H1 (cell line): ENCODE measurements around the gene DICER1. TPM values are rescaled to one million over a fixed set of nuclear protein-coding genes. Genes with fewer than 3 reads are reported as not detected.

Source experiments
- CTCF ChIA-PET: fragments of 300-600 bp; sonication (Branson Sonifier 250); formaldehyde crosslinking; loops from one replicate; lab custom pipeline; 2021; ENCODE audit not compliant: partially characterized antibody; lab: Charles Lee
- POLR2A ChIA-PET: fragments of 300-600 bp; sonication (Branson Sonifier 250); formaldehyde crosslinking; loops from one replicate; lab custom pipeline; 2021; ENCODE audit warnings: inconsistent platforms; ENCODE audit not compliant: partially characterized antibody; lab: Charles Lee
- DNase-seq, 2 experiments: peaks; one replicate each; pipeline versions ENCODE4 v3.0.0 to v3.0.0-alpha.2; 2010 to 2022; ENCODE audit warnings: low spot score in 2 of 2, low read depth in 1 of 2, mixed read lengths in 1 of 2
- FAIRE-seq: peaks from 2 replicates; lab custom pipeline; 2011; peaks lifted over from hg19 to GRCh38; lab: Jason Lieb, UNC
- H2AFZ ChIP-seq: 2 replicates; pipeline ENCODE4 v1.8.1; 2012; ENCODE audit warnings: low read length, inconsistent platforms
- H2AK5ac ChIP-seq: 2 replicates; pipeline ENCODE4 v1.6.1; 2013; ENCODE audit warnings: low read depth, low read length
- H2BK120ac ChIP-seq: replicated peaks from 2 replicates; pipeline ENCODE3; 2013; ENCODE audit warnings: low read depth, low read length, inconsistent platforms
- H2BK12ac ChIP-seq: 2 replicates; pipeline ENCODE4 v1.6.1; 2013; ENCODE audit warnings: low read depth, low read length
- H2BK15ac ChIP-seq: 2 replicates; pipeline ENCODE4 v1.6.1; 2013; ENCODE audit warnings: low read length
- H2BK20ac ChIP-seq: 2 replicates; pipeline ENCODE4 v1.6.1; 2013; ENCODE audit warnings: low read length
- H2BK5ac ChIP-seq: 2 replicates; pipeline ENCODE4 v1.6.1; 2013; ENCODE audit warnings: low read depth, low read length
- H3K14ac ChIP-seq: 2 replicates; pipeline ENCODE4 v1.6.1; 2013; ENCODE audit warnings: inconsistent platforms; ENCODE audit not compliant: insufficient read length
- H3K18ac ChIP-seq: 2 replicates; pipeline ENCODE4 v1.6.1; 2013; ENCODE audit warnings: low read length; ENCODE audit errors: extremely low read depth
- H3K23ac ChIP-seq: 2 replicates; pipeline ENCODE4 v1.6.1; 2013; ENCODE audit warnings: inconsistent platforms; ENCODE audit not compliant: insufficient read length
- H3K23me2 ChIP-seq: 2 replicates; pipeline ENCODE4 v1.6.1; 2013; ENCODE audit warnings: low read depth, low read length
- H3K27ac ChIP-seq: 2 replicates; pipeline ENCODE4 v1.6.1; 2011; ENCODE audit warnings: low read depth, low read length, inconsistent platforms
- H3K27me3 ChIP-seq, 4 experiments: replicated peaks in 1 of 4; 1 replicate in 1 of 4; 2 replicates in 3 of 4; pipeline versions ENCODE4 v1.6.1 to v1.8.1; 2011 to 2013; ENCODE audit warnings: low read length in 3 of 4, mild to moderate bottlenecking in 3 of 4, inconsistent platforms in 2 of 4, mixed read lengths in 2 of 4, moderate library complexity in 1 of 4; ENCODE audit not compliant: control insufficient read depth in 3 of 4, insufficient read depth in 3 of 4; ENCODE audit errors: extremely low read depth in 1 of 4
- H3K36me3 ChIP-seq, 4 experiments: 2 replicates each; pipeline versions ENCODE4 v1.6.1 to v1.8.1; 2011 to 2013; ENCODE audit warnings: mild to moderate bottlenecking in 4 of 4, low read length in 3 of 4, moderate library complexity in 2 of 4, control low read depth in 1 of 4, inconsistent platforms in 1 of 4; ENCODE audit not compliant: insufficient read depth in 4 of 4, control insufficient read depth in 2 of 4
- H3K4ac ChIP-seq: replicated peaks from 2 replicates; pipeline ENCODE3; 2013; ENCODE audit warnings: low read length, low read depth, mixed read lengths, inconsistent platforms; ENCODE audit not compliant: insufficient read length
- H3K4me1 ChIP-seq, 4 experiments: replicated peaks in 1 of 4; 1 replicate in 1 of 4; 2 replicates in 3 of 4; pipeline versions ENCODE4 v1.6.1 to v1.8.1; 2011 to 2013; ENCODE audit warnings: low read length in 3 of 4, inconsistent platforms in 2 of 4, mixed read lengths in 1 of 4; ENCODE audit not compliant: insufficient read depth in 4 of 4, control insufficient read depth in 3 of 4
- H3K4me2 ChIP-seq, 2 experiments: 2 replicates each; pipeline versions ENCODE4 v1.6.1 to v1.8.1; 2011 to 2013; ENCODE audit warnings: low read depth in 2 of 2, low read length in 2 of 2, control low read depth in 1 of 2, inconsistent platforms in 1 of 2, mild to moderate bottlenecking in 1 of 2; ENCODE audit not compliant: insufficient read depth in 1 of 2
- H3K4me3 ChIP-seq, 4 experiments: fragments of 200-600, 300-600 bp in 1 of 4; sonication (generic), shearing (Covaris generic), sonication (Bioruptor Twin) in 1 of 4; 2 replicates each; pipeline versions ENCODE4 v1.5.1 to v1.8.1; 2011 to 2016; ENCODE audit warnings: low read length in 4 of 4, low read depth in 3 of 4, control low read depth in 2 of 4, inconsistent platforms in 2 of 4, mild to moderate bottlenecking in 2 of 4, mixed read lengths in 1 of 4, moderate library complexity in 1 of 4; ENCODE audit not compliant: insufficient read depth in 2 of 4; ENCODE audit errors: extremely low read depth in 1 of 4
- H3K56ac ChIP-seq: replicated peaks from 2 replicates; pipeline ENCODE3; 2013; ENCODE audit warnings: low read depth, mild to moderate bottlenecking, mixed read lengths, low read length, inconsistent platforms; ENCODE audit not compliant: insufficient read length
- H3K79me1 ChIP-seq: 2 replicates; pipeline ENCODE4 v1.6.1; 2013; ENCODE audit warnings: low read depth, low read length, control low read depth
- H3K79me2 ChIP-seq, 2 experiments: 2 replicates each; pipeline versions ENCODE4 v1.6.1 to v1.8.1; 2012 to 2013; ENCODE audit warnings: low read length in 2 of 2, mild to moderate bottlenecking in 2 of 2, inconsistent platforms in 1 of 2; ENCODE audit not compliant: insufficient read depth in 2 of 2, control insufficient read depth in 1 of 2
- H3K9ac ChIP-seq, 4 experiments: replicated peaks in 1 of 4; 1 replicate in 1 of 4; 2 replicates in 3 of 4; pipeline versions ENCODE4 v1.6.1 to v1.8.1; 2011 to 2013; ENCODE audit warnings: low read depth in 3 of 4, low read length in 3 of 4, control low read depth in 2 of 4, mild to moderate bottlenecking in 2 of 4, moderate library complexity in 2 of 4, inconsistent platforms in 1 of 4; ENCODE audit errors: extremely low read depth in 1 of 4
- H3K9me3 ChIP-seq, 2 experiments: 2 replicates each; pipeline versions ENCODE4 v1.6.1 to v1.8.1; 2012 to 2013; ENCODE audit warnings: mild to moderate bottlenecking in 2 of 2, moderate library complexity in 2 of 2, control low read depth in 1 of 2, inconsistent platforms in 1 of 2, low read depth in 1 of 2, low read length in 1 of 2, mixed read lengths in 1 of 2; ENCODE audit not compliant: insufficient read depth in 2 of 2
- H4K20me1 ChIP-seq, 2 experiments: replicated peaks in 1 of 2; 2 replicates each; pipeline versions ENCODE3 to v1.8.1; 2011 to 2013; ENCODE audit warnings: inconsistent platforms in 2 of 2, low read length in 2 of 2, mild to moderate bottlenecking in 1 of 2; ENCODE audit not compliant: insufficient read depth in 2 of 2, control insufficient read depth in 1 of 2
- H4K5ac ChIP-seq: 2 replicates; pipeline ENCODE4 v1.6.1; 2013; ENCODE audit warnings: low read length, low read depth, mixed read lengths, inconsistent platforms; ENCODE audit not compliant: insufficient read length
- H4K8ac ChIP-seq: 2 replicates; pipeline ENCODE4 v1.8.0; 2013; ENCODE audit warnings: mild to moderate bottlenecking, moderate library complexity, low read length, inconsistent platforms; ENCODE audit not compliant: insufficient read depth; ENCODE audit errors: extremely low read depth
- H4K91ac ChIP-seq: replicated peaks from 2 replicates; pipeline ENCODE3; 2013; ENCODE audit warnings: low read length, mixed read lengths, inconsistent platforms; ENCODE audit not compliant: insufficient read length
- WGBS, 2 experiments: shearing (Covaris generic) in 1 of 2; methylation state at CpG; one replicate each; pipeline versions ENCODE4 v1.1.6 to v1.1.7; 2013 to 2015; ENCODE audit warnings: low lambda C conversion rate in 2 of 2, mixed read lengths in 2 of 2, inconsistent platforms in 1 of 2, low coverage in 1 of 2, missing lambda C conversion rate in 1 of 2; ENCODE audit not compliant: insufficient replicate concordance in 2 of 2, insufficient coverage in 1 of 2, insufficient read length in 1 of 2; ENCODE audit errors: extremely low coverage in 1 of 2, missing lambda C conversion rate in 1 of 2; 5-methylcytosine and 5-hydroxymethylcytosine counted together
- long read RNA-seq, 2 experiments: library from RNA in 1 of 2; library from capped mRNA in 1 of 2; stranded (forward); transcript quantifications; one replicate each; pipeline ENCODE4 v2.0.0, GENCODE V29; 2021; ENCODE audit warnings: inconsistent platforms in 1 of 2
- polyA minus RNA-seq, 3 experiments: library from RNA; depleted of rRNA, polyadenylated mRNA; stranded (reverse); fragments of >200 nt; gene quantifications; 1 replicate in 2 of 3; 2 replicates in 1 of 3; pipeline ENCODE4 v1.2.3, GENCODE V29; 2011
- polyA plus RNA-seq, 7 experiments: library from polyadenylated mRNA; depleted of rRNA in 3 of 7; stranded (reverse) in 5 of 7; unstranded in 2 of 7; fragments of >200 nt in 5 of 7; fragments of 200-250 nt in 2 of 7; gene quantifications; 1 replicate in 5 of 7; 2 replicates in 1 of 7; 4 replicates in 1 of 7; pipeline versions ENCODE4 v1.2.1 to v1.2.3, GENCODE V29; 2011 to 2013; ENCODE audit warnings: missing spikeins in 2 of 7, mixed read lengths in 2 of 7
- total RNA-seq: library from RNA; stranded (reverse); fragmentation: NEBNext Ultra II Directional; extraction: Animal tissue kit (Norgen Biotek cat#: 25700); gene quantifications from 2 replicates; pipeline ENCODE4 v1.2.1, GENCODE V29; 2021
- TF ChIP-seq, protein P1 (sequence below): IDR thresholded peaks from 2 replicates; pipeline ENCODE4 v1.6.1; 2012; ENCODE audit warnings: inconsistent platforms

The DICER1 gene, protein sequence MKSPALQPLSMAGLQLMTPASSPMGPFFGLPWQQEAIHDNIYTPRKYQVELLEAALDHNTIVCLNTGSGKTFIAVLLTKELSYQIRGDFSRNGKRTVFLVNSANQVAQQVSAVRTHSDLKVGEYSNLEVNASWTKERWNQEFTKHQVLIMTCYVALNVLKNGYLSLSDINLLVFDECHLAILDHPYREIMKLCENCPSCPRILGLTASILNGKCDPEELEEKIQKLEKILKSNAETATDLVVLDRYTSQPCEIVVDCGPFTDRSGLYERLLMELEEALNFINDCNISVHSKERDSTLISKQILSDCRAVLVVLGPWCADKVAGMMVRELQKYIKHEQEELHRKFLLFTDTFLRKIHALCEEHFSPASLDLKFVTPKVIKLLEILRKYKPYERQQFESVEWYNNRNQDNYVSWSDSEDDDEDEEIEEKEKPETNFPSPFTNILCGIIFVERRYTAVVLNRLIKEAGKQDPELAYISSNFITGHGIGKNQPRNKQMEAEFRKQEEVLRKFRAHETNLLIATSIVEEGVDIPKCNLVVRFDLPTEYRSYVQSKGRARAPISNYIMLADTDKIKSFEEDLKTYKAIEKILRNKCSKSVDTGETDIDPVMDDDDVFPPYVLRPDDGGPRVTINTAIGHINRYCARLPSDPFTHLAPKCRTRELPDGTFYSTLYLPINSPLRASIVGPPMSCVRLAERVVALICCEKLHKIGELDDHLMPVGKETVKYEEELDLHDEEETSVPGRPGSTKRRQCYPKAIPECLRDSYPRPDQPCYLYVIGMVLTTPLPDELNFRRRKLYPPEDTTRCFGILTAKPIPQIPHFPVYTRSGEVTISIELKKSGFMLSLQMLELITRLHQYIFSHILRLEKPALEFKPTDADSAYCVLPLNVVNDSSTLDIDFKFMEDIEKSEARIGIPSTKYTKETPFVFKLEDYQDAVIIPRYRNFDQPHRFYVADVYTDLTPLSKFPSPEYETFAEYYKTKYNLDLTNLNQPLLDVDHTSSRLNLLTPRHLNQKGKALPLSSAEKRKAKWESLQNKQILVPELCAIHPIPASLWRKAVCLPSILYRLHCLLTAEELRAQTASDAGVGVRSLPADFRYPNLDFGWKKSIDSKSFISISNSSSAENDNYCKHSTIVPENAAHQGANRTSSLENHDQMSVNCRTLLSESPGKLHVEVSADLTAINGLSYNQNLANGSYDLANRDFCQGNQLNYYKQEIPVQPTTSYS (N-terminal part only)
- total RNA-seq (60.2 and 61.8 TPM in 2 replicates), polyA plus RNA-seq (2011; rRNA removed) (8.1 and 11.9 TPM in 2 replicates), polyA minus RNA-seq (2011; rRNA and poly(A)+ RNA removed) (93.2 and 119 TPM in 2 replicates)
- polyA plus RNA-seq (2011; cell fraction: cytosol; rRNA removed) = 15.2 TPM
- polyA plus RNA-seq (2011; cell fraction: nucleus; rRNA removed) = 33.2 TPM
- polyA plus RNA-seq (2012, experiment 1 of 2) = 18.4 to 26.5 TPM (median 24.5 TPM) in 4 replicates
- polyA plus RNA-seq (2012, experiment 2 of 2) = 1.2 TPM
- 64.6 TPM for polyA plus RNA-seq (2013, experiment 1 of 2)
- polyA plus RNA-seq (2013, experiment 2 of 2) = 66.0 TPM
- 46.0 TPM for polyA minus RNA-seq (2011; cell fraction: cytosol; rRNA and poly(A)+ RNA removed)
- polyA minus RNA-seq (2011; cell fraction: nucleus; rRNA and poly(A)+ RNA removed) = 149 TPM
- long read RNA-seq, experiment 1, partial matches to known transcripts = 0 of 14 reads
- long read RNA-seq, experiment 1, other reads (novel, unspliced or antisense) = 14 of 14 reads
- long read RNA-seq, experiment 2, partial matches to known transcripts = 3 of 5 reads
- long read RNA-seq, experiment 2, other reads (novel, unspliced or antisense) = 2 of 5 reads

DNA sequence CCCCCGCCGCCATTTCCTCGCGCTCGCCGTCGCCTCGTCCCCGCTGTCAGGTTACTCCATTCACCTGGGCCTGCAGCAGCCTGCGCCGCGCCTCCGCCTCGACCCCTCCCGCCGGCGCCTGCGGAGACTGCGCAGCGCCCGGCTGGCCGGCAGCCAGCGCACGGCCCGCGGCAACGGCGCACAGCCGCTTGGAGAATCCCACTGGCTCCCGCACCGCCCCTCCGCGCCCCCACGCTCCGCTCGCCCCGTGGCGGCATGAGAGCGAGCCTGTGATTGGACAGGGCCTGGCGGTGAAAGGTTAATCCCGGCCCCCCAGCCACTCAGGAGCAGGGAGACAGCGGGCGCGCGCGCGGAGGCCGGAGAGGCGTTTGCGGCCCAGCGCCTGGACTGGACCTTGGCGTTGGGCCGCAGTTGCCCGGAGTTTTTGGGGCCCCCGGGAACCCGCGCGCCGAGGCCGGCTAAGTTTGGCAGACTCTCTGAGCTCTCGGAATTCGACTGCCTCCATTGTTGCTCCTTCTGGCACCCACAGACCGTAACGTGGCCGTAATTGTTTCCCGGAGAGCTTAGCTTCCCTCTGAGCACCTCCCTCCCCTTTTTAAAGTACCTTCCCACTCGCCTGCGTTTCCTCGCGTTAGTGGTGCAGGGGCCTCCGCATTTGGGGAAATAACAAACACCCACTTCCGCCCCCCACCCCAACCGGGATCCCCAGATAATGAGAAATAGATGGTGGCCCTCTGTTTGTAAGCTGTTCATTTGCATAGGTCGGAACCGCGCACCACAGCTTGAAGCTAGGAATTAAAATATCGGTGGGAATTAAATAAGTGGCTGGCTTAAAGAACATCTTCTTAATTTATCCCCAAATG, at the start of gene DICER1:
TSS of gene DICER1 (minus strand) at position 203 of the 863 bp plus-strand sequence. CDS start 24,071 bp downstream, outside the sequence.
- Histone ChIP-seq H3K4me2 (peak within 1 kb of the TSS; percentile 66 to 83), H2AFZ (peak within 1 kb of the TSS; percentile 59), H3K79me2 (peaks cover 10 to 41% of the 10 kb centered on the region in 2 experiments), H3K18ac (peak within 1 kb of the TSS; percentile 57; the same call in 1 of the 2 replicates), H3K36me3 (no peaks in the 10 kb centered on the region; a peak in 1 of 8 replicates), H3K14ac (no peak within 1 kb of the TSS), H2BK20ac (no peak within 1 kb of the TSS), H2BK5ac (peak within 1 kb of the TSS; percentile 46), H3K27ac (peak within 1 kb of the TSS; percentile 74; the same call in 1 of the 2 replicates), H3K9me3 (no peaks in the 10 kb centered on the region; a peak in 1 of 4 replicates), H4K8ac (peak within 1 kb of the TSS; percentile 97; the same call in 1 of the 2 replicates), H3K23ac (no peak within 1 kb of the TSS), H4K20me1 (peaks cover 0 to 3% of the 10 kb centered on the region in 2 experiments), H4K91ac (peak within 1 kb of the TSS; percentile 63), H3K9ac (peak within 1 kb of the TSS; percentile 71 to 94 (median 85)), H3K4ac (peak within 1 kb of the TSS; percentile 12), H3K23me2 (peaks cover 4% of the 10 kb centered on the region; the same call in 1 of the 2 replicates), H2BK15ac (no peak within 1 kb of the TSS; the same call in 1 of the 2 replicates), H3K56ac (peak within 1 kb of the TSS; percentile 75), H3K27me3 (no peaks in the 10 kb centered on the region), H3K4me1 (peaks cover 1 to 5% (median 2%) of the 10 kb centered on the region in 4 experiments; a peak in 3 of 7 replicates), H4K5ac (peak within 1 kb of the TSS; percentile 80), H2AK5ac (no peak within 1 kb of the TSS; the same call in none of the 2 replicates), H3K4me3 (peak within 1 kb of the TSS; percentile 71 to 82 (median 77)), H2BK120ac (no peak within 1 kb of the TSS), H2BK12ac (no peak within 1 kb of the TSS), H3K79me1 (peaks cover 3% of the 10 kb centered on the region; the same call in 1 of the 2 replicates)
- FAIRE-seq = no peak
- ChIA-PET CTCF (no interaction called here), POLR2A (interaction anchor here (0.7 to 2.1 kb wide), 10 partner anchors 12 to 204 kb away, joined by 3 to 6 read pairs (median 3); no protein-coding TSS in a partner anchor)
- WGBS, 2 experiments = 1% methylated on average over 56 of the region's 77 CpGs; no CpG with 5 or more reads in 1 of the 2 experiments
- DNase-seq = peak; percentile 50 to 98
- TF ChIP-seq, protein P1, sequence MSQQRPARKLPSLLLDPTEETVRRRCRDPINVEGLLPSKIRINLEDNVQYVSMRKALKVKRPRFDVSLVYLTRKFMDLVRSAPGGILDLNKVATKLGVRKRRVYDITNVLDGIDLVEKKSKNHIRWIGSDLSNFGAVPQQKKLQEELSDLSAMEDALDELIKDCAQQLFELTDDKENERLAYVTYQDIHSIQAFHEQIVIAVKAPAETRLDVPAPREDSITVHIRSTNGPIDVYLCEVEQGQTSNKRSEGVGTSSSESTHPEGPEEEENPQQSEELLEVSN = 0 out of 2 replicates have a peak, but pooled peaks have one; percentile 8
